Activated CD8-positive, alpha-beta memory T cell treated with anti-CD3 and anti-CD28 coated beads, Interleukin-2, amount 50 U/mL, for 24 hours (primary cell): ENCODE measurements around the gene SPINK1.
"Not testable (repeated sequence)": the region's sequence is repeated elsewhere in the genome, so short reads cannot be mapped to it uniquely, and the experiment has no call there.

Experiments used
- DNase-seq: peaks from one replicate; pipeline ENCODE4 v3.0.0-alpha.2; 2020; ENCODE audit errors: extremely low read depth

SPINK1 gene

DNA sequence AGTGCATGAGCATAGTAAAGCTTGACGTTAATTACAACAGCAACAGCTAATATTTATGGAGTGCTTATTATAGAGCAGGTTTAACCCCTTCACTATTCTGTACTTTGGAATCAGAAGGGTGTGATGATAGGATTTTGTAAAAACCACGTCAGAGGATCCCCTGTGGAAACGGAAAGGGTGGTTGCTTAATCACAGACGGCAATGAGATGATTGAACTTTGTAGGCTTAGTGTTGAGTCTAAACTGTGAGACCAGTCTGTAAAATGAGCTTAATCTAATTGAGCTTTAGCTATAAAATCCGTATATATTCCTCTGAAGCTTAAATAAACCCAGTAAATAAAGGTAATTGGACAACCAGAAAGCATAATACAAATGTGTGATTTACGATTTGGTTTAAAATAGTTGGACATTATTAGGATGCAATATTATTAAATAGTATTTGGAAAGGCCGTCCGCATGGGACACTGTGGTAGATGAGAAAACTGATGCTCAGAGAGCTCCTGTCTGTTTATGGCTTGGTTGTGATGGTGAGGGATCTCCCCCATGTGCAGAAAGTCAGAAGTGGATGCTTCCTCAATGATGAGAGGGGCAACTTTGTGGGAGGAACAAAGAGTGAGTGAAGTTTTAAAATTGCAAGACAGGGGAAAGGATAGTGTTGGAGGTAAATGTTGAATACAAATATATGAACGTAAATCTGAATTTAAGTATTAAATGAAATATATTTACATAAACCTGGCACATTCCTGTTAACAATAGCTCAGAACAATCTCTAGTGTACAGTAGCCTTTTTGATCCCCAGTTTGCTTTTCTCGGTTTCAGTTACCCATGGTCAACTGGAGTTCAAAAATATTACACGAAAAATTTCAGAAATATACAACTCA lies 23.7 kb upstream of the SPINK1 start:
- no peak for DNase-seq

DNA sequence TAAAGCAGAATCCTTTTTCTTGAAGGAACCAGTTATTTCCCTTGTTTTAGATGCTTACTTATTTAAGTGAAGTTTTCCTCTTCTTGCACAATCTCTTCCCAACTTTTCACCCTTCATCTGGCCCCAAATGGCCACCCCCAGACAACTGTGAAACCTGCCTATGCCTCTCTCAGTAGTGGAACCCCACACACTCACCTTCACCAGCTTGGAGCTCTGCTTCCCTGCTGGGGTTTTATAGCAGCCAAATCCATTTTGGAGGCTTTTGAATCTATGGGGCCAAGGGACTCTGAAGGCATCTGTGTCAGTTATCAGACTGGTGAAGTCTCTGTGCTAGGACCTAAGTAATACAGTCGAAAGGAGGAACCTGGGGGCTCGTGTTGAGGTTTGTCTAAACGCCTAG lies 22.9 kb upstream of the SPINK1 start:
- no peak for DNase-seq

- no peak for DNase-seq
These were observed 22.0 kb upstream of the SPINK1 start for GRCh38 chr5:147853372-147853987.

DNA sequence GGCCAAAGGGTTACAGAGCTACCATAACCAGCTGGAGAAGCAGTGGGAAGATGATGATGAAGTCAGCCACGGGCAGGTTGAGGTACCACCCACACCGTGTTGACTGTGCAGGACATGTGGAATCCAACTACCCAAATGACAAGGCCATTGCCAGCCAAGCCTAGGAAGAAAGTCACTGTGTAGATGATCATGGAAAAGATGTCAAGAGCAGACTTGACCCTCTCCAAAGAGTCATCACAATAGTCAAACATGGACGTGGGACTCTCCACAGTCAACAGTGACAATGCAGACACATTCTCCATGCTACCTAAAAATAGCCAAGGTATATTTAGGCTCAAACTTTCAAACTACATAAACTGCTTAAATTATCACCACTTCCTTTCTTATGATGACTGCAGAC lies 20.9 kb upstream of the SPINK1 start:
- no peak for DNase-seq

DNA sequence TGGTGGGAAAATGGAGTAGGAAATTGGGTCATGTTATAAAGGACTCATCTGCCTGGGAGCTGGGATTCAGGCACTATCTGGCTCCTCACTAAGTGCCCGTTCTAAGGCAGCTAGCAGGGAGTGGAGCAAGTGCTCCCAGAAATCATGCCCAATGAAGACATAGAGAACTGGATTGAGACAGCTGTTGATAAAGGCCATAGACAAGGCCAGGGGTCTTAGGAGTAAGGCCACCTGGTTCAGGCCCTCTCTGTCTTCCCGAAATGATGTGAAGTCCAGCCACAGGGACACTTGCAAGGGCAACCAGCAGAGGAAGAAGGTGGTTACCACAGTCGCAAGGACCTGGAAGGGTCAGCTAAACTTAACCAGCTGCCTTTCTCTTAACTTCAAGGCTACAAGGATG lies 20.1 kb upstream of the SPINK1 start:
- DNase-seq: no peak

GRCh38 chr5:147849226-147849625 lies 17.8 kb upstream of the SPINK1 start:
- DNase-seq: no peak

GRCh38 chr5:147845618-147846017 lies 14.1 kb upstream of the SPINK1 start:
- DNase-seq: no peak

- DNase-seq: no peak
These were observed 13.4 kb upstream of the SPINK1 start for GRCh38 chr5:147844846-147845245.

- DNase-seq: no peak
These were observed 11.4 kb upstream of the SPINK1 start for GRCh38 chr5:147842869-147843268.

DNA sequence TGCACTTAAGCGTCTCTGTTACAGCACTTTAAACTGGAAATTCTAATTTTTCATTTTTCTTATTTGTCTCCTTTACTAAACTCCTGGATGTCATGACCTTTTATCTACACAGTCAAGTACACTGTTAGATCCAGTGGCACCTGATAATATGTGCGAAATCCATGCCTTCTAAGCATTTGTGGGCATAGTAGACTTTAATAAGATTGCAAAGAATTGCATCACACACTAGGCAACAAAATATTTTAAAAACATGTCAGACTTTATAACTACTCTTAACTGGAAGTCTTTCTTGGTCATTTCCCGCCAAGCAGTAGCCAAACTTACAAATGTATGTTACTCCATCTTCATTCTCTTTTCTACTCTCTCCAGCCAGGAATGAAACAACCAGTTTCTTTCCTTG lies 5.0 kb upstream of the SPINK1 start:
- no peak for DNase-seq

DNA sequence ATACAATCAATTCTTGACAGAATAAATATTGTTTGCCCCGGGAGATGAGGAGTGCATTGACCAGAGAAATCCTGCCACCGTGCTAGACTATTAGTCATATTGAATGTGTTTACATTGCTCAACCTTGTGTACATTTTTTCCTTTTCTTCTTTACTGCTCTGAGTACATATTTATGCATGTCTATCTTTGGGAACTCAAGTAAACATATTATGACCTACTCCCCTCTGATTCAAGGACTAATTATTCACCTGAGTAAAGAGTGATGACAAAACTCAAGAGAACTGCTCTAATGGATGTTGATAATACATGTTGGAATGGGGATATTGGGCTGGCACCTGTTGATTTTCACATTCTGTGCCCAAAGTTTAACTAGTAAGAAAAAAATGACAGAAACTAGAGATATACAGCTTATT lies 3.9 kb upstream of the SPINK1 start:
- no peak for DNase-seq

GRCh38 chr5:147832541-147832940 lies 1.1 kb upstream of the SPINK1 start:
- DNase-seq: no peak

DNA sequence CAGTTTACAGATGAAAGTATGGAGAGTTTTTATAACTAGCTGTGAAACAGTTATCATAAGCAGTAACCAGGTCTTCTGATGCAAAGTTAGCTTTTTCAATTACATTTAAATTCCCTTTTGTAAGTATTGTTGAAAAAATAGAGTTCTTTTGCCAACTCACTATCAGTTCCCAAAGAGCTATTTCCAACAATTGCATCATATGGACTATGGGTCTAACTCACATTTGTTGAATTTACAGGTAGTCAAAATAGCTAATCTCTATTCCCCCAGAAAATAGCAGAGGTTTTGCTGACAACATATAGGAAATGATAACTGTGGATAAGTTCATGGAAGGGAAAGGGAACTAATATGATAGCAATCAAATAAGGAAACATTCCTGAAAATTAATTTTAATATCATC lies 1.4 kb downstream of the SPINK1 start:
- DNase-seq: no peak

DNA sequence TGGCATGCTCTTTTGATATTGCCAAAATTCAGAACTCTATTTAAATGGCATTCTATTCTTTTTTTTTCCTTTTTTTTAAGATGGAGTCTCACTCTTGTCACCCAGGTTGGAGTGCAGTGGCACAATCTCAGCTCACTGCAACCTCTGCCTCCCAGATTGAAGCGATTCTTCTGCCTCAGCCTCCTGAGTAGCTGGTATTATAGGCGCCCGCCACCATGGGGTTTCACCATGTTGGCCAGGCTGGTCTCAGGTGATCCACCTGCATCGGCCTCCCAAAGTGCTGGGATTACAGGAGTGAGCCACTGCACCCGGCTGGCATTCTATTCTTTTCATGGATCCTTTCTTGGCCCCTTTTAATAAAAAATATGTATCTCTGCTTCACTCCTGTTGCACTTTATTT lies 4.5 kb downstream of the SPINK1 start:
- DNase-seq: not testable (repeated sequence)

DNA sequence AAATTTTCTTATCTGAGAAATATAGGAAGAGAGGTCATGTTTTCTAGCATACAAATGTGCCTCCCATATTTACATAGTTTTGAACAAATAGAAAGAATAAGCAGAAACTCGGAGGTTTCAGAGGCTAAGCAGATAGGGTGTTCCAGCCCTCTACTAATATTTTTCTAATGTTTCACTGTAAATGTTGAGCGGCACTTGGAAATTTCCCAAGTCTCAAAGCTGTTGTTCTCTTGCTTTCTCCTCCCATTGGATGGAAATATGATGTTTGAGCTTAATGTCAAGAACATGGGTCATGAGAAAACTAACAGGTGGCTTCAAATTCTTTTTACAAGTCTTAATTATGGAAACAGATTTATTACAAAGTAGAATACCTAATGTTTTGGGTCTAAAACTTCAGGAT lies 5.1 kb downstream of the SPINK1 start:
- DNase-seq: no peak

- no peak for DNase-seq
These were observed 8.6 kb downstream of the SPINK1 start for GRCh38 chr5:147822686-147823491.

DNA sequence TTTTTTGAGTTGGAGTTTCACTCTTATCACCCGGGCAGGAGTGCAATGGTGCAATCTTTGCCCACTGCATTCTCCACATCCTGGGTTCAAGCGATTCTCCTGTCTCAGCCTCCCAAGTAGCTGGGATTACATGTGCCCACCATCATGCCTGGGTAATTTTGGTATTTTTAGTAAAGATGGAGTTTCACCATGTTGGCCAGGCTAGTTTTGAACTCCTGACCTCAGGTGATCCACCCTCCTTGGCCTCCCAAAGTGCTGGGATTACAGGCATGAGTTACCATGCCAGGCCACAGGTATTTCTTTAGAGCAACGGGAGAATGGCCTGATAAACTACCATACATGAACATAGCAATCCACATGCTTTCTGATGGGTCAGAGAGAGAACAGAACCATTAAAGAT lies 9.2 kb downstream of the SPINK1 start:
- DNase-seq: not testable (repeated sequence)

DNA sequence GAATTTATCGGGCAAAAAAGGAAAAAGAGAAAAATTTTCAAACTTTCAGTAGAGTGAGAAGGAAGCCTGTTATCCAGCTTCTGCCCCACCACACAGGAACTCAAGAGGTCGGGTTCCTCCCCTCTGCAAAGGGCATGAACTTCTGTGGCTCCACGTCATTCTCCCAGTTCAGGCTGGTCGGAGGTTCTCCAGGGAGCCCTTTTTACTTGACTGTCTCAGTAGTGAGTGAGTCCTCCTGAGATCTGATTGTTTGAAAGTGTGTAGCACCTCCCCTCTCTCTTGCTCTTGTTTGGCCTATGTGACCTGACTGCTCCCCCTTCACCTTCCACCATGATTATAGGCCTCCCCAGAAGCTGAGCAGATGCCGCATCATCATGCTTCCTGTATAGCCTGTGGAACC lies 9.7 kb downstream of the SPINK1 start:
- no peak for DNase-seq

- no peak for DNase-seq
These were observed 12.2 kb downstream of the SPINK1 start for GRCh38 chr5:147819261-147819770.

DNA sequence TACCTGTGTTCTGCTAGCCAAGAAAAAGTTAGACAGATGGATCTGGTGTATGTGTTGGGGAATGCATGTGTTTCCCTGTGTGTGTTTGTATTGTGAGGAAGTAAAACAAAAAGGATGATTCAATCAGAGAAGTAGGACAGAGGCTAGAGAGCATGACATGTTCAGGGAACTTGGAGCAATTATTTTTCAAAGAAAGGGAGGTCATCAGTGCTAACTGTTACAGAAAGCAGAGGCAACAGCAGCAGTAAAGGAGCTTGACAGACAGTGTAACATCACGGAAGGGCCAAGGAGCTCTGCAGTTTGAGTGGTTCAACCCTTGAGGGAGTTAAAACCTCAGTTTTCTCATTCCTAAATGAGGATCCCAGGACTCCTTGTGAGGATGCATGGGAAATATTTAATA lies 13.2 kb downstream of the SPINK1 start:
- no peak for DNase-seq

DNA sequence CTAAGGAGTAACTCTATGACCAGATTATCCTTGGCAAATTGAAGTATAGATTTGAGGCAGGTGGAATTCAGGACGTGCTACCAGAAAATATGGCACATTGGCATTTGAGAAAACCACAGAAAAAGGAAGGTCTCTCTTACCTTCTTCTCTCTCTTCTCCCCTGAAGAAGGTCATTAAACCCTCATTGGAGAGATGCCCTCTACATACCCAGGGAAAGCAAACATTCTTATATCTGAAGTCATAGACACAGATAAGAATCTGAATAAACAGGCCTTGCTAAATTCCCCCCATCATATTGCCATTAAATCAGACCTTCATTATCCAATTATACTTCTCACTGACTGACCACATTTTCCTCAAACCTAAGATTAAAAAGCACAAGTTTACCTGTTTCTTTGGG lies 17.8 kb downstream of the SPINK1 start:
- no peak for DNase-seq
